ENCODE measurements around the gene DMWD. TPM values are rescaled to one million over a fixed set of nuclear protein-coding genes. Genes with fewer than 3 reads are reported as not detected.

The DMWD gene
- total RNA-seq, 1 donor: 53.5 TPM

DNA sequence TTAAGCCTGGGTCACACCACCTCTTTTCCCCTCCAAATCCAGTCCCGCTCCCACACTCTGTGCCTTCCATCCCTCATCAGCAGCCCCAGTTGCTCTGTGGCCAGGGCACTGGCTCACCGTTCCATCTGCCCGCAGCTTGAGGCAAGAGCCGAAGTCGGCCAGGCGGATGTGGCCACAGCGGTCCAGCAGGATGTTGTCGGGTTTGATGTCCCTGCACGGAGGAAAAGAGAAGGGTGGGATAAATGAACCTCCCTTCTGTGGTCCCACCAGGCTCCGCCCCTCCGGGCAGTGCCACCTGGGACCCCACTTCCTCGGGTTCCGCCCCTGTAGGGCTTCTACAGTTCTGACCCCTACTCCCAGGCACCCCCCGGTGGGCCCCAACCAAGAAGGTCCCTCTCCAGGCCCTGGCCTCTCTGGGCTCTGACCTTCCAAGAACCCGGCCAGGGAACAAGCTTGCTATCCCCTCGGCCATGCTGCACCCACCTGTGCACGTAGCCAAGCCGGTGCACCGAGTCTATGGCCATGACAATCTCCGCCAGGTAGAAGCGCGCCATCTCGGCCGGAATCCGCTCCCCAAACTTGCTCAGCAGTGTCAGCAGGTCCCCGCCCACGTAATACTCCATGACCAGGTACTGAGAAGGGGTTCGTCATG is 14.5 kb downstream of the DMWD start:
- no peak for DNase-seq (ENCODE audit: low read depth)
- TF ChIP-seq, protein P1, sequence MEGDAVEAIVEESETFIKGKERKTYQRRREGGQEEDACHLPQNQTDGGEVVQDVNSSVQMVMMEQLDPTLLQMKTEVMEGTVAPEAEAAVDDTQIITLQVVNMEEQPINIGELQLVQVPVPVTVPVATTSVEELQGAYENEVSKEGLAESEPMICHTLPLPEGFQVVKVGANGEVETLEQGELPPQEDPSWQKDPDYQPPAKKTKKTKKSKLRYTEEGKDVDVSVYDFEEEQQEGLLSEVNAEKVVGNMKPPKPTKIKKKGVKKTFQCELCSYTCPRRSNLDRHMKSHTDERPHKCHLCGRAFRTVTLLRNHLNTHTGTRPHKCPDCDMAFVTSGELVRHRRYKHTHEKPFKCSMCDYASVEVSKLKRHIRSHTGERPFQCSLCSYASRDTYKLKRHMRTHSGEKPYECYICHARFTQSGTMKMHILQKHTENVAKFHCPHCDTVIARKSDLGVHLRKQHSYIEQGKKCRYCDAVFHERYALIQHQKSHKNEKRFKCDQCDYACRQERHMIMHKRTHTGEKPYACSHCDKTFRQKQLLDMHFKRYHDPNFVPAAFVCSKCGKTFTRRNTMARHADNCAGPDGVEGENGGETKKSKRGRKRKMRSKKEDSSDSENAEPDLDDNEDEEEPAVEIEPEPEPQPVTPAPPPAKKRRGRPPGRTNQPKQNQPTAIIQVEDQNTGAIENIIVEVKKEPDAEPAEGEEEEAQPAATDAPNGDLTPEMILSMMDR (IDR thresholded peaks at IDR 0.05; ENCODE audit: insufficient read depth, low read depth, low read length): no peak
- H3K4me3 ChIP-seq (ENCODE audit: low read depth, low read length): no peak overlapping the region

DNA sequence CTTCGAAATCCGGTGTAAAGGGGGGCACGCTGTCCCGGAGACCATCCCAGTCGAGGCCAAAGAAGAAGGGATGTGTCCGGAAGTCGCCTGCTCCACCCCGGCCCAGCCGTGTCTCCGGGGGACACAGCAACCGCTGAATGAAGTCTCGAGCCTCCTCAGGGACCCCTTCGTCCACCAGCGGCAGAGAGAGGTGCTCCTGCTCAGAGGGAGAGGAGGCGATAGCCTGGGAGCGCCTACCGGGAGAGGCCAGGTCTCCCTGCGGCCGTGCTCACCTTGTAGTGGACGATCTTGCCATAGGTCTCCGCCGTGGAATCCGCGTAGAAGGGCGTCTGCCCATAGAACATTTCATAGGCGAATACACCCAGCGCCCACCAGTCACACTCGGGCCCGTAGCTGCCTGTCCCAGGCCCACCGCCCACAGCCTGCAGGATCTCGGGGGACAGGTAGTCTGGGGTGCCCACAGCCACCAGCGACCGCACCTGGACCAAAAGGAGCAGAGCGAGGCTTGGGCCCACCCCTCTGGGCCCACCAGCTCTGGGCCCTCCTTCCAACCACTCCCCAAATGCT is 15.2 kb downstream of the DMWD start:
- TF ChIP-seq, protein P1 (IDR thresholded peaks at IDR 0.05; ENCODE audit: insufficient read depth, low read depth, low read length): no peak
- H3K4me3 ChIP-seq (ENCODE audit: low read depth, low read length): no peak overlapping the region
- DNase-seq (ENCODE audit: low read depth): no peak

DNA sequence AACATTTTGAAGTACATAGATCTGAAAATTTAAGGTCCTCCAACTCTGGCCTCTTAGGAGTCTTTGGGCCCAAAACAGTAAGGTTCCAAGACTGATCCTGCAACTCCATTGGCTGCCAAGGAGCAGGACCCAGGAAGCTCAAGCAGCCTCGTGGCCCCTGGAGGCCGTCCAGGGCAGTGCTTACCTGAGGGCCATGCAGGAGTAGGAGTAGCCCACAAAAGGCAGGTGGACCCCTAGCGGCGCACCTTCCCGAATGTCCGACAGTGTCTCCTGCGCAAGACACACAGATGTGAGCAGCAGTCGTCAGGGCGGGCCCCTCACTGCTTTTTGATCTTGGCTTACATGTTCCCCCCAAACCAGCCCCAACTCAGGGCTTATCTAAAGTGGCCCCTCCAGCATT is 17.9 kb downstream of the DMWD start:
- TF ChIP-seq, protein P1 (IDR thresholded peaks at IDR 0.05; ENCODE audit: insufficient read depth, low read depth, low read length): no peak
- H3K4me3 ChIP-seq (ENCODE audit: low read depth, low read length): no peak overlapping the region
- DNase-seq (ENCODE audit: low read depth): no peak

DNA sequence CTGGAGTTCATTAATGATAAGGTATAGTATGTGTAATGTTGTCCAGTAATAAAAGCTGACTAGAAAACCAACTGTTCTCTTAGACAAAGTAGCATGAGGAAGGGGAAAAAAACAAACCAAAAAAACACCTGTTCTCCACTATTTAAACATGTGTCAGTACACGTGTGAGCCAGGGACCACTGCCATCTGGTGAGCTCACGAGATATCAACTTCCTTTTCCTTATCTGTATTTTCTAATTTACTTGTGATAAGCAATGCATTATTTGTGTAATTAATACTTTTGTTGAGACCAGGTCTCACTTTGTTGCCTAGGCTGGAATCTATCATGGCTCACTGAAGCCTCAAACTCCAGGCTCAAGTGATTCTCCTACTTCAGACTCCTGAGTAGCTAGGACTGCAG is 19.3 kb downstream of the DMWD start:
- H3K4me3 ChIP-seq (ENCODE audit: low read depth, low read length): no peak overlapping the region
- no peak for DNase-seq (ENCODE audit: low read depth)
- TF ChIP-seq, protein P1 (IDR thresholded peaks at IDR 0.05; ENCODE audit: insufficient read depth, low read depth, low read length): no peak

DNA sequence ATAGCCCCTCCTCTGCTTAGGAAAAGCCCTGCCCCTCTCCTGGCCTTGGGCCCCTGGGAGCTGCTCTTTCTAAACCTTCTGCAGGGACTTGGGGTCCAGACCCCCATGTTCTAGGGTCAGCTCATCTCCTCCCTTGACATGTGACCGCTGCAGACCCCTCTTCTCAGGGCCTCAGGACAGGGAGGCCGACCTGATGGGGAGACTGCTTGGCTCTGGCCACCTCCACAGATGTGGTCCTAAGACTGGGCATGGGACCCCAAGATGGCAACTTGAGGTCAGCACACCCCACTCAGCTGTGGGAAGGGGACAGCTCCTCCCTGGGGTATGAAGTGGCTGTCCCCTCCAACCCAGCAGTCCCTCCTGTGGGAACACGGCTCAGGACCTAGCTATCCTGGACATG is 19.7 kb downstream of the DMWD start:
- TF ChIP-seq, protein P1 (IDR thresholded peaks at IDR 0.05; ENCODE audit: insufficient read depth, low read depth, low read length): no peak
- no peak overlapping the region for H3K4me3 ChIP-seq (ENCODE audit: low read depth, low read length)
- no peak for DNase-seq (ENCODE audit: low read depth)

DNA sequence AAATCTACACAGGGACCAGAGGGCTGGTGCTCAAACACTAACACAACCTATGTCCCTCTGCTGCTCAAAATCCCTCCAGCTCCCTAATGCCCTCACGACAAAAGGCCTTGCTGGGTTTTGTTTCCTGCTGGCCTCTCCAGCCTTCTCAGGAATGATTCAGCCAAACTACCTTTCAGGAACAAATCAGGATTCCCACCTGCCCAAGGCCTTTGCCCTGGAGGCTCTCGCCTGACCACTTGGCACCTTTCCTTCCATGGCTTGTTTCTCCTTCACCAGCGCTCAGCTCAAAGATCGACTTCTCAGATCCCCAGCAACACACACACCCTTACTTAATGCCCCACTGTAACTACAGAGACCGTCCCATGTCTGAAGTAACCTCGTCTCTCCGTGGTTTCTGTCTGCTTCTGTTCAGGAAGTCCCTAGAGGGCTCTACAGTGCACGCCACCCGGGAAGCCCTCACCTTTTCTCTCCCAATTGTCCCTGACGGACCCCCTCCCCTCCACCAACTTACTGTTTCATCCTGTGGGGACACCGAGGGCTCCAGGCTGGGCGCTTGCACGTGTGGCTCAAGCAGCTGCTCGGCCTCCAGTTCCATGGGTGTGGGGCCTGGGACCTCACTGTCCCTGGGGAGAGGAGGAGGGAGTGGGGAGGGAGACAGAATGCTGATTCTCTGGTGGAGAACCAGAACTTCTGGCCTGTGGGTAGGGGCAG is 20.4 kb downstream of the DMWD start:
- H3K4me3 ChIP-seq (ENCODE audit: low read depth, low read length): no peak overlapping the region
- TF ChIP-seq, protein P1 (IDR thresholded peaks at IDR 0.05; ENCODE audit: insufficient read depth, low read depth, low read length): no peak
- DNase-seq (ENCODE audit: low read depth): no peak
